GM18519 (cell line): ENCODE measurements around the gene DTNA.

Experiments used
- ATAC-seq: cut with Tn5 transposase; IDR thresholded peaks from one replicate; pipeline ENCODE4 v1.9.1; 2021; ENCODE audit warnings: mild to moderate bottlenecking, moderate library complexity; ENCODE audit not compliant: unreplicated experiment, low FRiP score

Gene DTNA

GRCh38 chr18:34844732-34845459 is 134.8 kb downstream of the DTNA start:
- ATAC-seq = no peak

GRCh38 chr18:34847408-34847807 is 137.3 kb downstream of the DTNA start:
- ATAC-seq = no peak

- ATAC-seq = no peak
Measured at GRCh38 chr18:34848156-34848555, 138.1 kb downstream of the DTNA start.

- no peak for ATAC-seq
Measured at GRCh38 chr18:34848695-34849094, 138.6 kb downstream of the DTNA start.

GRCh38 chr18:34857320-34857719 is 147.2 kb downstream of the DTNA start:
- ATAC-seq = no peak

- no peak for ATAC-seq
Measured at GRCh38 chr18:34858188-34858587, 148.1 kb downstream of the DTNA start.

GRCh38 chr18:34859496-34859895 is 149.4 kb downstream of the DTNA start:
- ATAC-seq = no peak

- ATAC-seq = no peak
Measured at GRCh38 chr18:34862561-34862960, 152.5 kb downstream of the DTNA start.

GRCh38 chr18:34863702-34864101 is 153.6 kb downstream of the DTNA start:
- no peak for ATAC-seq

- no peak for ATAC-seq
Measured at GRCh38 chr18:34864836-34865497, 154.9 kb downstream of the DTNA start.

GRCh38 chr18:34866310-34866709 is 156.2 kb downstream of the DTNA start:
- ATAC-seq = no peak

- no peak for ATAC-seq
Measured at GRCh38 chr18:34866739-34867138, 156.6 kb downstream of the DTNA start.

GRCh38 chr18:34867520-34867919 is 157.4 kb downstream of the DTNA start:
- ATAC-seq = no peak

- no peak for ATAC-seq
Measured at GRCh38 chr18:34870555-34871310, 160.6 kb downstream of the DTNA start.

GRCh38 chr18:34871435-34871834 is 161.3 kb downstream of the DTNA start:
- ATAC-seq = no peak

- no peak for ATAC-seq
Measured at GRCh38 chr18:34872066-34872465, 162.0 kb downstream of the DTNA start.

- no peak for ATAC-seq
Measured at GRCh38 chr18:34873986-34874580, 164.0 kb downstream of the DTNA start.

- ATAC-seq = no peak
Measured at GRCh38 chr18:34875150-34875549, 165.1 kb downstream of the DTNA start.

- no peak for ATAC-seq
Measured at GRCh38 chr18:34880403-34880802, 170.3 kb downstream of the DTNA start.

GRCh38 chr18:34880882-34881834 is 171.1 kb downstream of the DTNA start:
- no peak for ATAC-seq
